ENCODE measurements around the gene PDCD4. TPM values are rescaled to one million over a fixed set of nuclear protein-coding genes. Genes with fewer than 3 reads are reported as not detected.

Gene PDCD4
- total RNA-seq, 1 donor from 2014 or later = 10.3 TPM

GRCh38 chr10:110887560-110887959, 15.8 kb downstream of the PDCD4 start:
- Histone ChIP-seq H3K27ac (no peak overlapping the region), H3K4me1 (peaks cover 2 to 3% of the 10 kb centered on the region in 2 donors), H3K36me3 (peaks cover 19 to 24% of the 10 kb centered on the region in 2 donors), H3K9me3 (no peaks in the 10 kb centered on the region), H3K27me3 (no peaks in the 10 kb centered on the region), H3K4me3 (no peak overlapping the region)
- intact Hi-C loops (cut with DNase I) = no loop called here
- TF ChIP-seq, protein P1, sequence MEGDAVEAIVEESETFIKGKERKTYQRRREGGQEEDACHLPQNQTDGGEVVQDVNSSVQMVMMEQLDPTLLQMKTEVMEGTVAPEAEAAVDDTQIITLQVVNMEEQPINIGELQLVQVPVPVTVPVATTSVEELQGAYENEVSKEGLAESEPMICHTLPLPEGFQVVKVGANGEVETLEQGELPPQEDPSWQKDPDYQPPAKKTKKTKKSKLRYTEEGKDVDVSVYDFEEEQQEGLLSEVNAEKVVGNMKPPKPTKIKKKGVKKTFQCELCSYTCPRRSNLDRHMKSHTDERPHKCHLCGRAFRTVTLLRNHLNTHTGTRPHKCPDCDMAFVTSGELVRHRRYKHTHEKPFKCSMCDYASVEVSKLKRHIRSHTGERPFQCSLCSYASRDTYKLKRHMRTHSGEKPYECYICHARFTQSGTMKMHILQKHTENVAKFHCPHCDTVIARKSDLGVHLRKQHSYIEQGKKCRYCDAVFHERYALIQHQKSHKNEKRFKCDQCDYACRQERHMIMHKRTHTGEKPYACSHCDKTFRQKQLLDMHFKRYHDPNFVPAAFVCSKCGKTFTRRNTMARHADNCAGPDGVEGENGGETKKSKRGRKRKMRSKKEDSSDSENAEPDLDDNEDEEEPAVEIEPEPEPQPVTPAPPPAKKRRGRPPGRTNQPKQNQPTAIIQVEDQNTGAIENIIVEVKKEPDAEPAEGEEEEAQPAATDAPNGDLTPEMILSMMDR (IDR thresholded peaks at IDR 0.05) = no peak
- DNase-seq (ENCODE audit: low spot score in 2 of 2) = no peak

DNA sequence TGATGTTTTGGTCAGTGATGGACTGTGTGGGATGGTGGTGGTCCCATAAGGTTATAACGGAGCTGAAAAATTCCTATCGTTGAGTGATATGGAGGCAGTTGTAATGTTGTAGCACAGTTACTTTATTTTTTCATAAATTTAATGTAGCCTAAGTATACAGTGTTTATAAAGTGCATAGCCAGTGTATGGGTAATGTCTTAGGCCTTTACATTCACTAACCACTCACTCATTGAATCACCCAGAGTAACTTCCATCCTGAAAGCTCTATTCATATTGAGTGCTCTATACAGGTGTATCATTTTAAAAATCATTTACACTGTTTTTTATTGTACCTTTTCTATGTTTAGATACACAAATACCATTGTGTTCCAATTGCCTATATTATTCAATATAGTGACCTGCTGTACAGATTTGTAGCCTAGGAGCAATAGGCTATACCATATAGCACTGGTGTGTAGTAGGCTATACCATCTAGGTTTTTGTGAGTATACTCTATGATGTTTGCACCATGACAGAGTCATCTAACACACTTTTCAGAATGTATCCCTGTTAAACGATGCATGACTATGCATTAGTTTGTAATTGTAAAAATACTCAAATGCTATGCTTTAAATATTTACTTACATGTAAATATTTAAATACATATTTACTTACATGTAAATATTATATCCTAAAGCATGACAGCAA, 21.0 kb downstream of the PDCD4 start:
- Histone ChIP-seq H3K27ac (no peak overlapping the region), H3K9me3 (no peaks in the 10 kb centered on the region), H3K4me1 (no peaks in the 10 kb centered on the region), H3K36me3 (peaks cover 32 to 57% of the 10 kb centered on the region in 2 donors), H3K27me3 (no peaks in the 10 kb centered on the region), H3K4me3 (no peak overlapping the region)
- TF ChIP-seq, protein P1 (IDR thresholded peaks at IDR 0.05) = no peak
- DNase-seq (ENCODE audit: low spot score in 2 of 2) = no peak
- intact Hi-C loops (cut with DNase I) = loop anchor here (1.0 to 2.0 kb wide), 3 partner anchors 88 to 282 kb away; no protein-coding TSS in a partner anchor

GRCh38 chr10:110893559-110894179, 21.9 kb downstream of the PDCD4 start:
- H3K36me3 ChIP-seq = peaks cover 30 to 63% of the 10 kb centered on the region in 2 donors
- intact Hi-C loops (cut with DNase I) = loop anchor here (1.0 to 2.0 kb wide), 3 partner anchors 89 to 283 kb away; no protein-coding TSS in a partner anchor

GRCh38 chr10:110897184-110897583, 25.5 kb downstream of the PDCD4 start:
- H3K27me3 ChIP-seq = no peaks in the 10 kb centered on the region
- intact Hi-C loops (cut with DNase I) = no loop called here
- no peak overlapping the region for H3K27ac ChIP-seq
- no peaks in the 10 kb centered on the region for H3K4me1 ChIP-seq
- no peak overlapping the region for H3K4me3 ChIP-seq
- TF ChIP-seq, protein P1 (IDR thresholded peaks at IDR 0.05) = no peak
- H3K9me3 ChIP-seq = no peaks in the 10 kb centered on the region
- H3K36me3 ChIP-seq = peaks cover 36 to 79% of the 10 kb centered on the region in 2 donors
- no peak for DNase-seq (ENCODE audit: low spot score in 2 of 2)

More at GRCh38 chr10:110893559-110894179, 21.9 kb downstream of the PDCD4 start:
- Histone ChIP-seq H3K4me3 (no peak overlapping the region), H3K4me1 (no peaks in the 10 kb centered on the region), H3K27me3 (no peaks in the 10 kb centered on the region), H3K27ac (no peak overlapping the region), H3K9me3 (no peaks in the 10 kb centered on the region)
- no peak for DNase-seq (ENCODE audit: low spot score in 2 of 2)
- TF ChIP-seq, protein P1 (IDR thresholded peaks at IDR 0.05) = peak; percentile 43 to 67 (median 47)

DNA sequence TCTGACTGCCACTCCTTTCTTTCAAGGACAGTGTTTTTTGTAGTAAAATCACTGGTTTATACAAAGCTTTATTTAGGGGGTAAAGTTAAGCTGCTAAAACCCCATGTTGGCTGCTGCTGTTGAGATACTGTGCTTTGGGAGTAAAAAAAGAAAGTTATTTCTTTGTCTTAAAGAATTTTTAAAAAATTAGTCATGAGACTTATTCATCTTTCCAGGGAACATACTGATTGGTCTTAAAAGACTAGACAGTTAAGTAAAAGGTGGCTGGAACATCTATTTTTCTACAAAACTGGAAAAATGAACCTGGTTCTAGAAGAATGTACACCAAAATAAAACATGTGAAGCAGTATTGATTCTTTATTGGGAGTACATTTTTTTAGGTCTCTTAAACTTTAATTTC, 26.7 kb downstream of the PDCD4 start:
- no peaks in the 10 kb centered on the region for H3K4me1 ChIP-seq
- no peak overlapping the region for H3K27ac ChIP-seq
- H3K4me3 ChIP-seq = no peak overlapping the region
- DNase-seq (ENCODE audit: low spot score in 2 of 2) = no peak
- H3K27me3 ChIP-seq = no peaks in the 10 kb centered on the region
- intact Hi-C loops (cut with DNase I) = no loop called here
- TF ChIP-seq, protein P1 (IDR thresholded peaks at IDR 0.05) = no peak
- no peaks in the 10 kb centered on the region for H3K9me3 ChIP-seq
- peaks cover 38 to 72% of the 10 kb centered on the region in 2 donors for H3K36me3 ChIP-seq

Measured in ascending aorta (tissue), 2 donors.